Esophagus muscularis mucosa (tissue), 2 donors: ENCODE data around the gene RPP25L.

ENCODE experiments used
- POLR2A ChIP-seq: fragments of 450-650 bp; IDR thresholded peaks from one replicate; pipeline ENCODE4 v1.6.1; 2017; ENCODE audit warnings: antibody characterized with exemption, moderate library complexity, mild to moderate bottlenecking, low read depth
- POLR2AphosphoS5 ChIP-seq, 2 donors: sonication (generic); formaldehyde crosslinking; IDR thresholded peaks; one replicate each; pipeline ENCODE4 v1.6.1; 2017; ENCODE audit warnings: antibody characterized with exemption in 2 of 2

DNA sequence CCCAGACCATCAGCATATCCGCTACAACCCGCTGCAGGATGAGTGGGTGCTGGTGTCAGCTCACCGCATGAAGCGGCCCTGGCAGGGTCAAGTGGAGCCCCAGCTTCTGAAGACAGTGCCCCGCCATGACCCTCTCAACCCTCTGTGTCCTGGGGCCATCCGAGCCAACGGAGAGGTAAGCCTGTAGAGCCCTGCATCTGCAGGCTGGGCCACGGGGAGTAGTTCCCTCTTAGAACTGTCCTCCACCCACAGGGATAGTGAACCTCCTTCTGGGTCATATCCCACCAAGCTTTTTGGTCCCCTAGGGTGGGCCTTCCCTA, 35.1 kb upstream of the RPP25L start:
- TF ChIP-seq POLR2A (no peak), POLR2AphosphoS5 (IDR thresholded peaks at IDR 0.05) (no peak)
